NT2/D1 (cell line): Measurements from ENCODE around the gene ACP2.
"Not testable (repeated sequence)": the region's sequence is repeated elsewhere in the genome, so short reads cannot be mapped to it uniquely, and the experiment has no call there.

Experiments
- SUZ12 ChIP-seq: IDR thresholded peaks from 2 replicates; pipeline ENCODE4 v1.6.1; 2011; ENCODE audit not compliant: insufficient read length, insufficient read depth; ENCODE audit errors: extremely low read depth
- YY1 ChIP-seq: IDR thresholded peaks from 2 replicates; pipeline ENCODE4 v1.6.1; 2011; ENCODE audit not compliant: insufficient read length, insufficient read depth
- ZNF274 ChIP-seq: IDR thresholded peaks from 2 replicates; pipeline ENCODE4 v1.6.1; 2011; ENCODE audit warnings: mild to moderate bottlenecking, low read depth, low read length

- not testable (repeated sequence) for TF ChIP-seq YY1, SUZ12, ZNF274
Observed at GRCh38 chr11:47208008-47208552, 40.5 kb downstream of the ACP2 start.
